Motor neuron (in vitro differentiated cells): ENCODE results near the gene CEP85. TPM values are rescaled to one million over a fixed set of nuclear protein-coding genes. Genes with fewer than 3 reads are reported as not detected.
A peak's percentile ranks its signal among the peaks of the same experiment; 100 is the strongest.

Experiments used
- ATAC-seq, 8 experiments: fragments of 200-7000 bp; cut with Tn5 transposase; replicated peaks in 6 of 8; 2 replicates each; pipeline ENCODE4 v1.8.0; 2021; ENCODE audit warnings: mild to moderate bottlenecking in 8 of 8, moderate library complexity in 8 of 8
- H3K27ac ChIP-seq, 2 donors: fragments of 250-450 bp; sonication (Bioruptor Pico); 2 replicates each; pipeline ENCODE4 v1.9.0; 2021; ENCODE audit warnings: antibody characterized with exemption in 2 of 2, mild to moderate bottlenecking in 2 of 2, moderate library complexity in 1 of 2
- H3K4me1 ChIP-seq, 2 donors: fragments of 250-450 bp; sonication (Bioruptor Pico); replicated peaks in 1 of 2; 2 replicates each; pipeline ENCODE4 v1.6.1; 2021; ENCODE audit warnings: antibody characterized with exemption in 2 of 2, mild to moderate bottlenecking in 2 of 2, moderate library complexity in 1 of 2
- H3K4me3 ChIP-seq, 5 donors: fragments of 250-450 bp; sonication (Bioruptor Pico); 2 replicates each; pipeline ENCODE4 v1.9.0; 2021; ENCODE audit warnings: antibody characterized with exemption in 5 of 5, mild to moderate bottlenecking in 5 of 5, moderate library complexity in 4 of 5
- WGBS, 10 experiments: fragments of 450-650 bp; shearing (Covaris generic); methylation state at CpG; one replicate each; pipeline ENCODE4 v1.0.0; 2022; 5-methylcytosine and 5-hydroxymethylcytosine counted together
- in situ Hi-C, 9 experiments: fragments of 400-800 bp; cut with MboI; loops; one replicate each; pipeline ENCODE4 v1.15.0; 2021; ENCODE audit warnings: low sequenced_read_pairs in 9 of 9, low pct_unique_long_range_greater_than_20kb in 2 of 9; ENCODE audit not compliant: unreplicated experiment in 9 of 9
- total RNA-seq, 8 experiments: library from RNA; unstranded; fragments of 300-600 nt; gene quantifications; 2 replicates each; pipeline versions ENCODE4 v1.2.3 to v1.2.4, GENCODE V29; 2022

The CEP85 gene, protein sequence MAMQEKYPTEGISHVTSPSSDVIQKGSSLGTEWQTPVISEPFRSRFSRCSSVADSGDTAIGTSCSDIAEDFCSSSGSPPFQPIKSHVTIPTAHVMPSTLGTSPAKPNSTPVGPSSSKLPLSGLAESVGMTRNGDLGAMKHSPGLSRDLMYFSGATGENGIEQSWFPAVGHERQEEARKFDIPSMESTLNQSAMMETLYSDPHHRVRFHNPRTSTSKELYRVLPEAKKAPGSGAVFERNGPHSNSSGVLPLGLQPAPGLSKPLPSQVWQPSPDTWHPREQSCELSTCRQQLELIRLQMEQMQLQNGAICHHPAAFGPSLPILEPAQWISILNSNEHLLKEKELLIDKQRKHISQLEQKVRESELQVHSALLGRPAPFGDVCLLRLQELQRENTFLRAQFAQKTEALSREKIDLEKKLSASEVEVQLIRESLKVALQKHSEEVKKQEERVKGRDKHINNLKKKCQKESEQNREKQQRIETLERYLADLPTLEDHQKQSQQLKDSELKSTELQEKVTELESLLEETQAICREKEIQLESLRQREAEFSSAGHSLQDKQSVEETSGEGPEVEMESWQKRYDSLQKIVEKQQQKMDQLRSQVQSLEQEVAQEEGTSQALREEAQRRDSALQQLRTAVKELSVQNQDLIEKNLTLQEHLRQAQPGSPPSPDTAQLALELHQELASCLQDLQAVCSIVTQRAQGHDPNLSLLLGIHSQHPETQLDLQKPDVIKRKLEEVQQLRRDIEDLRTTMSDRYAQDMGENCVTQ
- 10 to 100 TPM in 7 of 8 experiments, 1 to 10 TPM in 1; 8.6 to 39.1 (median 19.6) TPM for total RNA-seq

DNA sequence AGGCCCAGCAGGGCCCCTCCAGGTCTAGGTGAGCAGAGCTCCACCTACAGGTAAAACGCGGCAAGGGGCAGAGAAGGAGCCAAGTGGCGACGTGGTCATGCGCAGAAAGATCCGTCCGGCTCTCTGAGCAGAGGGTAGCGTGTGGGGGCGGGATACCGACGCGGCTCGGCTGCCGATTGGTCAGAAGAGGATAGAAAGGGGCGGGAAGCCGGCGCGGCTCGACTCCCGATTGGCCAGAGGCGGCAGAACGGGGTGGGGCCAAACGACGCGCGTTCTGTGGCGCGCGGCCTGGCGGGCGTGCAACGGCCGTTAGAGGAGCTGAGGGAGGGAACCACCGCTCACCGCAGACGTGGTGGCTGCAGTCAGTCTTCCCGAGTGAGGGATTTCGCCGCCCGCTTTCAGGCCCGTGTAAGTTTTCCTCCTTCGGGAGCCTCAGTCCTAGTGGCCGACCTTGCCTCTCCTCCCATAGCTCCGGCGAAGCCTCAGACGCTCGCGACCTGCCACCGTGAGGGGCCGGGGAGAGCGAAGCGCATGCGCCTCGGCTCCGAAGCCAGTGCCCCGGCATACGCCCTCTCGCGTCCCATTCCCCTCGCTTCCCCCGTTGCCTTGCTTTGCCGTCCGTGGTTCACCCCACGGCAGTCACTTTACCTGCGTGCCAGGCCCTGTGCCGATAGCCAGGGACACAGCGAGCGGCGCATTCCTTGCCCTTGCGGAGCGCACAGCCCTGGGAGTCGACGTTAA, at the start of gene CEP85:
CEP85 (plus strand) TSS at position 298 of the 741 bp plus-strand sequence. CDS start 5,584 bp downstream, outside the sequence.
- Histone ChIP-seq H3K4me1 (peaks cover 0 to 12% of the 10 kb centered on the region in 2 donors), H3K27ac (peak within 1 kb of the TSS; percentile 84), H3K4me3 (peak within 1 kb of the TSS; percentile 54 to 94 (median 76))
- in situ Hi-C loops, result no loop called here
- peak; percentile 93 to 96 (median 94) for ATAC-seq
- WGBS, 10 experiments, result 0 to 6% (median 0%) methylated on average over 2 to 15 of the region's 73 CpGs; no CpG with 5 or more reads in 4 of the 10 experiments

GRCh38 chr1:26184883-26185282, 49.1 kb upstream of the CEP85 start:
- in situ Hi-C loops, result no loop called here
- no peak for ATAC-seq
- H3K4me1 ChIP-seq, result no peaks in the 10 kb centered on the region
- no peak overlapping the region for H3K27ac ChIP-seq
- WGBS, 10 experiments, result 80 to 100% (median 87%) methylated on average over 1 to 18 of the region's 21 CpGs; no CpG with 5 or more reads in 6 of the 10 experiments
- H3K4me3 ChIP-seq, result no peak overlapping the region

DNA sequence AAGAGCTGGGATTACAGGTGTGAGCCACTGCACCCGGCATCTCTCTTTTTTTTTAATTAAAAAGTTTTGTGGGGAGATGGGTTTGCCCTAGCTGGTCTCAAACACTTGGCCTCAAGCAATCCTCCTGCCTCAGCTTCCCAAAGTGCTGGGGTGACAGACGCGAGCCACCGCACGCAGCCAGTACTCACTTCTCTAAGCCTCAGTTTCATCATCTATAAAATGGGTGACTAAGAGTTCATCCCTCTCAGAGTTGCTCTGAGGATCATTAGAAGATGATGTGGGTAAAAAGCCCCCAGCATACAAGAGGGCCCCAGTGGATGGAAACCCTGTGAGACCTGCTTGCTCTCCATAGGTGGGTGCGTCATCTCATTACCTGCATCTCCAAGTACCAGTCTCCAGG, 46.1 kb upstream of the CEP85 start:
- in situ Hi-C loops, result no loop called here
- Histone ChIP-seq H3K27ac (no peak overlapping the region), H3K4me3 (no peak overlapping the region), H3K4me1 (peaks cover 0 to 4% of the 10 kb centered on the region in 2 donors)
- ATAC-seq, result no peak
- 89 to 100% (median 95%) methylated on average over 1 to 6 of the region's 6 CpGs; no CpG with 5 or more reads in 6 of the 10 experiments for WGBS, 10 experiments

DNA sequence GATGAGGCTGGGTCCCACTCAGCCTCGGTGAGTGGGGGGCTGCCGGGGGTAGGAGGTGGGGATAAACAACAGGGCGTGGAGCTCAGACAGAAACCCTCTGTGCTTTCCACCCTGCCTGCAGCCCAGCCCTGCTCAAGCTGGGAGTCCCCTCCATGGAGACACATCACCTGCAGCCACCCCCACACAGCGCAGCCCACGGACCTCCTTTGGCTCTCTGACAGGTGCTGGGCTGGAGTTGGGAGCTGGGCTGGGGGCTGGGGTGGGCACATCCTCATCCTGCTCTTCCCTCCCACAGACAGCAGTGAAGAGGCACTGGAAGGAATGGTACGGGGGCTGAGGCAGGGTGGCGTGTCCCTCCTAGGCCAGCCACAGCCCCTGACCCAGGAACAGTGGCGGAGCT, 45.5 kb upstream of the CEP85 start:
- WGBS, 10 experiments, result 94% methylated on average over 8 of the region's 8 CpGs; no CpG with 5 or more reads in 9 of the 10 experiments
- H3K4me1 ChIP-seq, result peaks cover 0 to 4% of the 10 kb centered on the region in 2 donors
- H3K4me3 ChIP-seq, result no peak overlapping the region
- ATAC-seq, result peak in 2 of 8 experiments; percentile 4 to 12
- in situ Hi-C loops, result no loop called here
- H3K27ac ChIP-seq, result no peak overlapping the region

DNA sequence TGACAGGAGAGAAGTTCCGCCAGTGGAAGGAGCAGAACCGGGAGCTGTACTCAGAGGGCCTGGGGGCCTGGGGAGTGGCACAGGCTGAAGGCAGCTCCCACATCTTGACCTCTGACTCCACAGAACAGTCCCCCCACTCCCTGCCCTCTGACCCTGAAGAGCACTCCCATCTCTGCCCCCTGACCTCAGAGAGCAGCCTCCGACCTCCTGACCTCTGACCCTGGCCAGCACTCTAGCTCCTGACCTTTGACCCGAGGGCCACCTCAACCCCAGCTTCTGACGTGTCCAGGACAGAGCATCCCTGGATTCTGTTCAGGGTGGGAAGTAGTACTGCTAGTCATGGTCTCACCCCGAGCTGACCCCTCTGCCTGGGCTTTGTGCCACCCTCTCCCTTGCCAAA, 44.7 kb upstream of the CEP85 start:
- peaks cover 0 to 4% of the 10 kb centered on the region in 2 donors for H3K4me1 ChIP-seq
- in situ Hi-C loops, result no loop called here
- H3K4me3 ChIP-seq, result no peak overlapping the region
- ATAC-seq, result peak in 3 of 8 experiments; percentile 4 to 8 (median 5)
- H3K27ac ChIP-seq, result no peak overlapping the region
- 50 to 100% (median 89%) methylated on average over 1 to 6 of the region's 6 CpGs; no CpG with 5 or more reads in 5 of the 10 experiments for WGBS, 10 experiments

DNA sequence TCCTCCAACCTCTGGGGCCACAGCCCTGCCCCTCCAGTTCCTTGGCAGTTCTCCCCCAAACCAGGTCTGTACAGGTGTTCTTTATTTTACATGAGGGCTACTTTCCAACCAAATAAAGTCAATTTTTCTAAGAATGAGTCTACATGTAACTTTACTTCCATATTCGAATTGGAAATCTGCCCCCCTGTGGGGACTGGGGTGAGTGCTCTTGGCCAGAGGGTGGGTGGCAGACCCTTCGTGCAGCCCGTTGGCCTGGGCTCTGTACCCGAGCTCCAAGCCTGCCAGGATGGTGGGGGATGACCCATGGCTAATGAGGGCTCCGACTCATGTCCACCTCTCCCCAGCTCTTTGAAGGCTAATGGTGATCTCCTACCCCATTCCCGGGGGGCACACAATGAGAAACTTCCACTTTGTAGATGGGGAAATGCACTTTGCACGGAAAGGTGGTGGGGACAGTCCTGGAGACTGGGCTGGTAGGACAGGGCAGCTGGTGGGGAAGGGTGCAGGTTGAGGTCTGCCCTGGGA, 44.2 kb upstream of the CEP85 start:
- Histone ChIP-seq H3K27ac (no peak overlapping the region), H3K4me3 (no peak overlapping the region), H3K4me1 (peaks cover 0 to 4% of the 10 kb centered on the region in 2 donors)
- peak in 3 of 8 experiments; percentile 2 to 12 (median 9) for ATAC-seq
- 80 to 100% (median 84%) methylated on average over 1 to 4 of the region's 7 CpGs; no CpG with 5 or more reads in 4 of the 10 experiments for WGBS, 10 experiments
- in situ Hi-C loops, result no loop called here

- Histone ChIP-seq H3K27ac (peak within 1 kb of the TSS in 1 of 2 donors; percentile 53), H3K4me3 (no peak within 1 kb of the TSS), H3K4me1 (peaks cover 0 to 4% of the 10 kb centered on the region in 2 donors)
- in situ Hi-C loops, result no loop called here
- ATAC-seq, result peak; percentile 48 to 83 (median 56)
- 11 to 63% (median 31%) methylated on average over 2 to 6 of the region's 16 CpGs; no CpG with 5 or more reads in 4 of the 10 experiments for WGBS, 10 experiments
These were observed 43.5 kb upstream of the CEP85 start, which contains the start of gene CATSPER4 for GRCh38 chr1:26190373-26190987. TSS of gene CATSPER4 (plus strand) at chr1:26190602. CDS start at chr1:26190628, 26 bp downstream.

DNA sequence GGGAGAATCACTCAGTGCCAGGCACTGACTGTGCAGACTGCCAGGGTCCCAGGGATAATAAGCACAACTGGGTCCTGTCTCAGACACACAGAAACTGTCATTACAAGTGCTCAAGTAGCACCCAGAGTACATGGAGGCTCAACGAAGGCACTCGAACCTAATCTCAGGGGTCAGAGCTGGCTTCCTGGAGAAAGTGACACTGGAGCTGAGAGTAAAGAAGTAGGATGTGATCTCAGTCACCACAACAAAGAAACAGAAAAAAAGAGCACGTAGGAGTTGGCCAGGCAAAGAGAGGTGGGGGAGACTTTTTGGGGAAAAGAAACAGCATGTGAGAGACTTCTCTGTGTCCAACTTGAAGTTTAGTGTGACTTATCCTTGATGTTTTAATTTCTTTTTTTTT, 42.3 kb upstream of the CEP85 start:
- no peak for ATAC-seq
- H3K27ac ChIP-seq, result no peak overlapping the region
- no peak overlapping the region for H3K4me3 ChIP-seq
- peaks cover 0 to 4% of the 10 kb centered on the region in 2 donors for H3K4me1 ChIP-seq
- 17 to 86% (median 55%) methylated on average over 1 to 3 of the region's 3 CpGs for WGBS, 10 experiments
- in situ Hi-C loops, result no loop called here

DNA sequence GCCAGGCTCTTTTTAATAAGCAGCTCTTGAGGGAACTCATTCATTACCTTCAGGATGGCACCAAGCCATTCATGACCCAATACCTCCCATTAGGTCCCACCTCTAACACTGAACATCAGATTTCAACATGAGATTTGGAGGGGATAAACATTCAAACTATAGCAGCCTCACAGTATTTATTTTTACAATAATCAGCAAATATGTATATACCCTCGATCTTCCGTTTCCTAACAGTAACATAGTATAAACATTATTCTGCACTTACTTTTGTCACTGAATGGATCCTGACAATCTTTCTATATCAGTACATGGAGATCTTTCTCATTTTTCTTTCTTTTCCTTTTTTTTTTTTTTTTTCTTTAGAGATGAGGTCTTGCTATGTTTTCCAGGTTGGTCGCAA, 38.2 kb upstream of the CEP85 start:
- in situ Hi-C loops, result no loop called here
- no peak for ATAC-seq
- 33 to 100% (median 87%) methylated on average over 1 to 3 of the region's 3 CpGs; no CpG with 5 or more reads in 1 of the 10 experiments for WGBS, 10 experiments
- Histone ChIP-seq H3K27ac (no peak overlapping the region), H3K4me3 (no peak overlapping the region), H3K4me1 (peaks cover 0 to under 1% of the 10 kb centered on the region in 2 donors)

- in situ Hi-C loops, result no loop called here
- Histone ChIP-seq H3K4me3 (no peak overlapping the region), H3K4me1 (peaks cover 0 to 6% of the 10 kb centered on the region in 2 donors), H3K27ac (no peak overlapping the region)
- 40 to 100% (median 83%) methylated on average over 1 to 3 of the region's 3 CpGs; no CpG with 5 or more reads in 5 of the 10 experiments for WGBS, 10 experiments
- ATAC-seq, result no peak
These were observed 36.7 kb upstream of the CEP85 start for GRCh38 chr1:26197301-26197700.

GRCh38 chr1:26197813-26198212, 36.2 kb upstream of the CEP85 start:
- 20 to 81% (median 56%) methylated on average over 1 to 11 of the region's 11 CpGs; no CpG with 5 or more reads in 6 of the 10 experiments for WGBS, 10 experiments
- no peak for ATAC-seq
- Histone ChIP-seq H3K27ac (no peak overlapping the region), H3K4me1 (peaks cover 0 to 6% of the 10 kb centered on the region in 2 donors), H3K4me3 (no peak overlapping the region)
- in situ Hi-C loops, result no loop called here

DNA sequence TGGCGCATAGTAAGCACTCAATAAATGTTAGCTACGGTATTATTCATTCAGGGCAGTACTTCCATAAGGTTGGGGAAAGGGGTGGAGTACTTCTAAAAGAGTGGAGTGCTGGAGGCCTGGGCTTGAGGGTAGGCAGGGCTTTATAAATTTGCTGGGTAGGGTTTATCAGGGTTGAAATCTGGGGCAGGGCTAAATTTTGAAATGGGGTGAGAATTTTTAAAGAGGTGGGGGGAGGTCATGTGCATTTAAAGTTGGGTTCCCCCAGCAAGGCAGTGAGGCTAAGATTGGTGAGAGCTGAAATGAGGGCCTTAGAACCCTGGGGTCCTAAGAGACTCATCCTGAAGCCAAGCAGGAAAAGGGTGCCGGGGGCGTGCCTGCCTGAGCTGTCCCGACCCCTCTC, 33.6 kb upstream of the CEP85 start:
- in situ Hi-C loops, result no loop called here

More for the DNA sequence above, 33.6 kb upstream of the CEP85 start:
- WGBS, 10 experiments, result 50 to 100% (median 81%) methylated on average over 2 to 5 of the region's 5 CpGs; no CpG with 5 or more reads in 3 of the 10 experiments
- Histone ChIP-seq H3K27ac (no peak overlapping the region), H3K4me1 (peaks cover 0 to 6% of the 10 kb centered on the region in 2 donors), H3K4me3 (no peak overlapping the region)
- peak in 2 of 8 experiments; percentile 10 to 25 for ATAC-seq
